ENCODE measurements around the gene CARD10. TPM values are rescaled to one million over a fixed set of nuclear protein-coding genes. Genes with fewer than 3 reads are reported as not detected.
A peak's percentile ranks its signal among the peaks of the same experiment; 100 is the strongest.

CARD10 gene
- total RNA-seq, 3 donors from 2014 or later (not counting 1 experiment from before 2014, with no cell fraction given), result 0.09 to 0.16 (median 0.10) TPM

- TF ChIP-seq, protein P1, sequence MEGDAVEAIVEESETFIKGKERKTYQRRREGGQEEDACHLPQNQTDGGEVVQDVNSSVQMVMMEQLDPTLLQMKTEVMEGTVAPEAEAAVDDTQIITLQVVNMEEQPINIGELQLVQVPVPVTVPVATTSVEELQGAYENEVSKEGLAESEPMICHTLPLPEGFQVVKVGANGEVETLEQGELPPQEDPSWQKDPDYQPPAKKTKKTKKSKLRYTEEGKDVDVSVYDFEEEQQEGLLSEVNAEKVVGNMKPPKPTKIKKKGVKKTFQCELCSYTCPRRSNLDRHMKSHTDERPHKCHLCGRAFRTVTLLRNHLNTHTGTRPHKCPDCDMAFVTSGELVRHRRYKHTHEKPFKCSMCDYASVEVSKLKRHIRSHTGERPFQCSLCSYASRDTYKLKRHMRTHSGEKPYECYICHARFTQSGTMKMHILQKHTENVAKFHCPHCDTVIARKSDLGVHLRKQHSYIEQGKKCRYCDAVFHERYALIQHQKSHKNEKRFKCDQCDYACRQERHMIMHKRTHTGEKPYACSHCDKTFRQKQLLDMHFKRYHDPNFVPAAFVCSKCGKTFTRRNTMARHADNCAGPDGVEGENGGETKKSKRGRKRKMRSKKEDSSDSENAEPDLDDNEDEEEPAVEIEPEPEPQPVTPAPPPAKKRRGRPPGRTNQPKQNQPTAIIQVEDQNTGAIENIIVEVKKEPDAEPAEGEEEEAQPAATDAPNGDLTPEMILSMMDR (IDR thresholded peaks at IDR 0.05), result no peak
- H3K27ac Mint-ChIP-seq, result no peak overlapping the region
- H3K36me3 Mint-ChIP-seq, result no peaks in the 10 kb centered on the region
- no peaks in the 10 kb centered on the region for H3K36me3 ChIP-seq (ENCODE audit: control insufficient read depth, insufficient read depth, low read length)
- peaks cover 0 to 1% of the 10 kb centered on the region in 2 donors for H3K27me3 Mint-ChIP-seq (ENCODE audit: low read depth in 2 of 2)
- peaks cover 49 to 67% of the 10 kb centered on the region in 2 donors for H3K4me1 Mint-ChIP-seq
- intact Hi-C loops (cut with micrococcal nuclease), result loop anchor here (5.0 to 10.0 kb wide), 3 partner anchors 79 to 714 kb away; partner anchors contain the start of gene IFT27
- ATAC-seq (no peak), DNase-seq (no peak)
- H3K27me3 ChIP-seq (ENCODE audit: control insufficient read depth, insufficient read depth, low read length), result no peaks in the 10 kb centered on the region
- no peak overlapping the region for H3K4me3 Mint-ChIP-seq
- H3K9me3 ChIP-seq (ENCODE audit: control insufficient read depth, insufficient read depth, low read length), result no peaks in the 10 kb centered on the region
- H3K4me1 ChIP-seq (ENCODE audit: control insufficient read depth, insufficient read depth, low read length), result peaks cover 60% of the 10 kb centered on the region
- 81% methylated on average over 15 of the region's 15 CpGs for WGBS (ENCODE audit: insufficient coverage)
- H3K9me3 Mint-ChIP-seq, result no peaks in the 10 kb centered on the region
- no peak overlapping the region for H3K27ac ChIP-seq (ENCODE audit: low read length)
- no peak overlapping the region for H3K4me3 ChIP-seq (ENCODE audit: low read length)
Observed at GRCh38 chr22:37488337-37489135, 30.7 kb downstream of the CARD10 start.

- Mint-ChIP-seq H3K36me3 (no peaks in the 10 kb centered on the region), H3K27me3 (ENCODE audit: low read depth in 2 of 2) (no peaks in the 10 kb centered on the region), H3K4me3 (peak overlapping the region; percentile 94), H3K9me3 (no peaks in the 10 kb centered on the region), H3K27ac (peak overlapping the region; percentile 95 to 96), H3K4me1 (peaks cover 49 to 67% of the 10 kb centered on the region in 2 donors)
- H3K27ac ChIP-seq (ENCODE audit: low read length), result no peak overlapping the region
- WGBS (ENCODE audit: insufficient coverage), result 68% methylated on average over 4 of the region's 4 CpGs
- DNase-seq (no peak), ATAC-seq (no peak)
- no peak overlapping the region for H3K4me3 ChIP-seq (ENCODE audit: low read length)
- no peaks in the 10 kb centered on the region for H3K27me3 ChIP-seq (ENCODE audit: control insufficient read depth, insufficient read depth, low read length)
- no peaks in the 10 kb centered on the region for H3K36me3 ChIP-seq (ENCODE audit: control insufficient read depth, insufficient read depth, low read length)
- H3K9me3 ChIP-seq (ENCODE audit: control insufficient read depth, insufficient read depth, low read length), result no peaks in the 10 kb centered on the region
- intact Hi-C loops (cut with micrococcal nuclease), result loop anchor here (5.0 to 10.0 kb wide), 3 partner anchors 80 to 713 kb away; partner anchors contain the start of gene IFT27
- TF ChIP-seq, protein P1 (IDR thresholded peaks at IDR 0.05), result no peak
- H3K4me1 ChIP-seq (ENCODE audit: control insufficient read depth, insufficient read depth, low read length), result peaks cover 62% of the 10 kb centered on the region
Observed at GRCh38 chr22:37487571-37487970, 31.6 kb downstream of the CARD10 start.

DNA sequence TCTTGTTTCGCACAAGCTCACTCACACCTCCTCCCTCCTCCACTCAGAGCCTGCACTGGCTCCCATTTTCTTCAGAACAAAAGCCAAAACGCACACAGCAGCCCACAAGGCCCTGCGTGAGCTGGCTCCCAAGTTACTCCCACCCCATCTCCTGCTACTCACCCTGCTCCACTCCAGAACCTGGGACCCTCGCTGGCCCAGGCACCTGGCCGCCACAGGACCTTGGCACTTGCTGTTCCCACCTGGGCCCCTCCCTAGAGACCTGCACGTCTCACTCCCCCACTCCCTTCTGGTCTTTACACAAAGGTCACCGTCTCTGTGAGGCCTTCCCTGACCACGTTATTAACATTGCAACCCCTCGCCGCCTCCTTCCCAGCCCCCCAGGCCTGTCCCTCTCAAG is 32.1 kb downstream of the CARD10 start:
- H3K4me1 Mint-ChIP-seq, result peaks cover 53 to 71% of the 10 kb centered on the region in 2 donors

More for the DNA sequence above, 32.1 kb downstream of the CARD10 start:
- WGBS (ENCODE audit: insufficient coverage), result 81% methylated on average over 10 of the region's 10 CpGs
- TF ChIP-seq, protein P1 (IDR thresholded peaks at IDR 0.05), result no peak
- ATAC-seq, result no peak
- peak overlapping the region; percentile 85 for H3K27ac ChIP-seq (ENCODE audit: low read length)
- intact Hi-C loops (cut with micrococcal nuclease), result loop anchor here (5.0 to 10.0 kb wide), 3 partner anchors 80 to 712 kb away; partner anchors contain the start of gene IFT27
- H3K4me3 ChIP-seq (ENCODE audit: low read length), result no peak overlapping the region
- no peaks in the 10 kb centered on the region for H3K36me3 Mint-ChIP-seq
- peak overlapping the region; percentile 94 for H3K4me3 Mint-ChIP-seq
- H3K27me3 Mint-ChIP-seq (ENCODE audit: low read depth in 2 of 2), result no peaks in the 10 kb centered on the region
- H3K9me3 ChIP-seq (ENCODE audit: control insufficient read depth, insufficient read depth, low read length), result no peaks in the 10 kb centered on the region
- no peaks in the 10 kb centered on the region for H3K36me3 ChIP-seq (ENCODE audit: control insufficient read depth, insufficient read depth, low read length)
- no peak for DNase-seq
- no peaks in the 10 kb centered on the region for H3K9me3 Mint-ChIP-seq
- H3K27ac Mint-ChIP-seq, result peak overlapping the region; percentile 95 to 96
- H3K27me3 ChIP-seq (ENCODE audit: control insufficient read depth, insufficient read depth, low read length), result no peaks in the 10 kb centered on the region
- H3K4me1 ChIP-seq (ENCODE audit: control insufficient read depth, insufficient read depth, low read length), result peaks cover 66% of the 10 kb centered on the region

Data from natural killer cell (primary cell).